ENCODE measurements around the gene LSM6.

DNA sequence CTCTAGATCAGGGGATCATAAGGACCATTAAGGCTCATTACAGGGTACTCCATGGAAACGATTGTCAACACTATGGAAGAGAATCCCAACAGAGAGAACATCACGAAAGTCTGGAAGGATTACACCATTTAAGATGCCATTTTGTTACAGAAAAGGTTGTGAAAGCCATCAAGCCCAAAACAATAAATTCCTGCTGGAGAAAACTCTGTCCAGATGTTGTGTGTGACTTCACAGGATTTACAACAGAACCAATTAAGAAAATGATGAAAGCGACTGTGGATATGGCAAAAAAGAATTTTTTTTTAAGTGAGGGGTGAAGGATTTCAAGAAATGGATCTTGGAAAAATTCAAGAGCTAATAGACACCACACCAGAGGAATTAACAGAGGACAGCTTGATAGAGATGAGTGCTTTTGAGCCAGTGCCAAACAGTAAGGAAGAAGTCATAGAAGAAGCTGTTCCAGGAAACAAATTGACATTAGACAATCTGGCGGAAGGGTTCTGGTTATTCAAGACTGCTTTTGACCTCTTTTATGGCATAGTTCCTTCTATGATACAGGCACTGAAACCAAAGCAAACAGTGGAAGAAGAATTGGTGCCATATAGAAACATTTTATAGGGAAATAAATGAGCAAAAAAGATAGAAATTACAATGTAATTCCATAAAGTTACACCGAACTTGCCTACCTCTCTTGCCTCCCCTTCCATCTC lies 17.3 kb upstream of the LSM6 start:
- TF ChIP-seq EZH2 (IDR thresholded peaks at IDR 0.05; ENCODE audit: borderline replicate concordance, low read length): no peak
- TF ChIP-seq, protein P1, sequence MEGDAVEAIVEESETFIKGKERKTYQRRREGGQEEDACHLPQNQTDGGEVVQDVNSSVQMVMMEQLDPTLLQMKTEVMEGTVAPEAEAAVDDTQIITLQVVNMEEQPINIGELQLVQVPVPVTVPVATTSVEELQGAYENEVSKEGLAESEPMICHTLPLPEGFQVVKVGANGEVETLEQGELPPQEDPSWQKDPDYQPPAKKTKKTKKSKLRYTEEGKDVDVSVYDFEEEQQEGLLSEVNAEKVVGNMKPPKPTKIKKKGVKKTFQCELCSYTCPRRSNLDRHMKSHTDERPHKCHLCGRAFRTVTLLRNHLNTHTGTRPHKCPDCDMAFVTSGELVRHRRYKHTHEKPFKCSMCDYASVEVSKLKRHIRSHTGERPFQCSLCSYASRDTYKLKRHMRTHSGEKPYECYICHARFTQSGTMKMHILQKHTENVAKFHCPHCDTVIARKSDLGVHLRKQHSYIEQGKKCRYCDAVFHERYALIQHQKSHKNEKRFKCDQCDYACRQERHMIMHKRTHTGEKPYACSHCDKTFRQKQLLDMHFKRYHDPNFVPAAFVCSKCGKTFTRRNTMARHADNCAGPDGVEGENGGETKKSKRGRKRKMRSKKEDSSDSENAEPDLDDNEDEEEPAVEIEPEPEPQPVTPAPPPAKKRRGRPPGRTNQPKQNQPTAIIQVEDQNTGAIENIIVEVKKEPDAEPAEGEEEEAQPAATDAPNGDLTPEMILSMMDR (IDR thresholded peaks at IDR 0.05; ENCODE audit: low read length): no peak
